Hematopoietic multipotent progenitor cell treated with erythropoietin and hydrocortisone succinate and interleukin-3 and kit ligand, for 15 days (in vitro differentiated cells): Measurements from ENCODE around the gene KCNC4.

ENCODE experiments used
- DNase-seq: peaks from one replicate; pipeline ENCODE4 v3.0.0-alpha.2; 2015; ENCODE audit warnings: low spot score

The KCNC4 gene

GRCh38 chr1:110209715-110210603 lies at the start of gene KCNC4:
TSS of gene KCNC4 (plus strand) at chr1:110210314. CDS start at chr1:110211500, 1,186 bp downstream.
- peak; percentile 58 for DNase-seq

GRCh38 chr1:110160538-110161100 lies 49.5 kb upstream of the KCNC4 start:
- no peak for DNase-seq

- no peak for DNase-seq
Observed at GRCh38 chr1:110161165-110161564, 48.9 kb upstream of the KCNC4 start.

GRCh38 chr1:110161849-110162248 lies 48.3 kb upstream of the KCNC4 start:
- DNase-seq: no peak

- no peak for DNase-seq
Observed at GRCh38 chr1:110163591-110163990, 46.5 kb upstream of the KCNC4 start.

GRCh38 chr1:110164725-110165350 lies 45.3 kb upstream of the KCNC4 start:
- DNase-seq: no peak

- no peak for DNase-seq
Observed at GRCh38 chr1:110165761-110166231, 44.3 kb upstream of the KCNC4 start.

GRCh38 chr1:110166861-110167260 lies 43.3 kb upstream of the KCNC4 start:
- DNase-seq: no peak

GRCh38 chr1:110170766-110171733 lies 39.1 kb upstream of the KCNC4 start:
- no peak for DNase-seq

GRCh38 chr1:110172001-110172400 lies 38.1 kb upstream of the KCNC4 start:
- DNase-seq: no peak

GRCh38 chr1:110173466-110174105 lies 36.5 kb upstream of the KCNC4 start:
- no peak for DNase-seq

GRCh38 chr1:110174961-110175360 lies 35.2 kb upstream of the KCNC4 start:
- DNase-seq: no peak

GRCh38 chr1:110176299-110176956 lies 33.7 kb upstream of the KCNC4 start:
- peak; percentile 47 for DNase-seq

GRCh38 chr1:110177775-110178174 lies 32.3 kb upstream of the KCNC4 start:
- DNase-seq: no peak

GRCh38 chr1:110183642-110184167 lies 26.4 kb upstream of the KCNC4 start:
- no peak for DNase-seq

GRCh38 chr1:110184446-110184845 lies 25.7 kb upstream of the KCNC4 start:
- DNase-seq: peak; percentile 71

- no peak for DNase-seq
Observed at GRCh38 chr1:110185181-110185580, 24.9 kb upstream of the KCNC4 start.

- DNase-seq: no peak
Observed at GRCh38 chr1:110186558-110186957, 23.6 kb upstream of the KCNC4 start.

GRCh38 chr1:110187139-110187890 lies 22.8 kb upstream of the KCNC4 start:
- no peak for DNase-seq
